ENCODE results near the gene OR5K1.

DNA sequence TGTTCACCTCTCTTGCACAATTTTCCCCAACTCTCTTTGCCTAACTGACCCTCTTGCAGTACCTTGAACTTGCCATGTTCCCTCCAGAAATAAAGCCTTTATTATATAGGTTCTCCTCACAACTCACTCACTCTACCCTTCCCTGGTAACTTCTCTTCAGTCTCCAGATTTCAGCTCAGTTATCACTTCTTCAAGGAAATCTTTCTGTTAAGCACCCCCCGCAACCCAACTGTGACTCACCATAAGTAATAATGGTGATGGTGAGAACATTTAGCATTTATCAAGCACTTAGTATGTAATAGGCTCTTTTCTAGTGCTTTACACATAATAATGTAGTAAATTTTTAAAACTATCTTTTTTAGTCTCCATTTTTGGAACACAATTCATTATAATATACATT lies 8.1 kb upstream of the OR5K1 start:
- TF ChIP-seq, protein P1, sequence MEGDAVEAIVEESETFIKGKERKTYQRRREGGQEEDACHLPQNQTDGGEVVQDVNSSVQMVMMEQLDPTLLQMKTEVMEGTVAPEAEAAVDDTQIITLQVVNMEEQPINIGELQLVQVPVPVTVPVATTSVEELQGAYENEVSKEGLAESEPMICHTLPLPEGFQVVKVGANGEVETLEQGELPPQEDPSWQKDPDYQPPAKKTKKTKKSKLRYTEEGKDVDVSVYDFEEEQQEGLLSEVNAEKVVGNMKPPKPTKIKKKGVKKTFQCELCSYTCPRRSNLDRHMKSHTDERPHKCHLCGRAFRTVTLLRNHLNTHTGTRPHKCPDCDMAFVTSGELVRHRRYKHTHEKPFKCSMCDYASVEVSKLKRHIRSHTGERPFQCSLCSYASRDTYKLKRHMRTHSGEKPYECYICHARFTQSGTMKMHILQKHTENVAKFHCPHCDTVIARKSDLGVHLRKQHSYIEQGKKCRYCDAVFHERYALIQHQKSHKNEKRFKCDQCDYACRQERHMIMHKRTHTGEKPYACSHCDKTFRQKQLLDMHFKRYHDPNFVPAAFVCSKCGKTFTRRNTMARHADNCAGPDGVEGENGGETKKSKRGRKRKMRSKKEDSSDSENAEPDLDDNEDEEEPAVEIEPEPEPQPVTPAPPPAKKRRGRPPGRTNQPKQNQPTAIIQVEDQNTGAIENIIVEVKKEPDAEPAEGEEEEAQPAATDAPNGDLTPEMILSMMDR (IDR thresholded peaks at IDR 0.05; ENCODE audit: insufficient read depth, low read depth, low read length) = no peak
- no peak for TF ChIP-seq EZH2 (IDR thresholded peaks at IDR 0.05; ENCODE audit: insufficient read depth, low read length)
